GM19043 (cell line): ENCODE data around the gene GANC.
"Not testable (repeated sequence)": the region's sequence is repeated elsewhere in the genome, so short reads cannot be mapped to it uniquely, and the experiment has no call there.

Experiments used
- ATAC-seq: cut with Tn5 transposase; IDR thresholded peaks from one replicate; pipeline ENCODE4 v1.9.1; 2021; ENCODE audit warnings: low read depth; ENCODE audit not compliant: unreplicated experiment

Gene GANC

DNA sequence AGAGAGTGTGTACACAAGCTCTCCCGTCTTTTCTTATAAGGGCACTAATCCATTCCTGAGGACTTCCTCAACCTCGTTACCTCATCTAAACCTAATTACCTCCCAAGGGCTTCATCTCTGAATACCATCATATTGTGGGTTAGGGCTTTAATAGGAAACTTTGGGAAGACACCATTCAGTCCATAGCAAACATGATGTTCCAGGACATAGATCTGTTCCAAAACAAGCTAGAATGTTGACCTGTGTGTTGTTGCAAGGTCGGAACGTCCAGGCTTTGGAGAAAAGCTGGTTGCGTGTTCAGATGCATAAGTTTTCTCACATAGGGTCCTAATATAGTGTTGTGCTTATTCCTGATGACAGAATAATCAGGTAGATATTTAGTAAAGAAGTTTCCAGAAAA, 9.9 kb downstream of the GANC start:
- ATAC-seq: no peak

DNA sequence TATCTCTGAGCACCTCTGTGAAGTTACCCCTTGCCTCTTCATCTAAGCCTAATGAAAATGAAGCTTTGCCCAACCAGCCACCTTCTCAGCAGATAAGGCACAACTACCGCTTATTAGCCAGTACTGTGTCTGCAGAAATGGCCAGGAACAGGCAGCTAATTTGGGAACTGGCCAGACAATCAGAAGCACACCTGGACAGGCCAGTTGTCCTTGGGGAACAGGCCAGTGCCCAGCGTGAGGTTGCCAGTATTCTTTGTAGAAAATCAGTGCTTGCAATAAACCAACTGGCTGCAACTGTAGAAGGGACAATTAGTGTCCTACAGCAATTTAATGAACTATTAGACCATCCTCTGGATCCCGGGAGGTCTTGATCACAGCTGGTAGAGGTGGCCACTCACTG, 10.7 kb downstream of the GANC start:
- no peak for ATAC-seq

DNA sequence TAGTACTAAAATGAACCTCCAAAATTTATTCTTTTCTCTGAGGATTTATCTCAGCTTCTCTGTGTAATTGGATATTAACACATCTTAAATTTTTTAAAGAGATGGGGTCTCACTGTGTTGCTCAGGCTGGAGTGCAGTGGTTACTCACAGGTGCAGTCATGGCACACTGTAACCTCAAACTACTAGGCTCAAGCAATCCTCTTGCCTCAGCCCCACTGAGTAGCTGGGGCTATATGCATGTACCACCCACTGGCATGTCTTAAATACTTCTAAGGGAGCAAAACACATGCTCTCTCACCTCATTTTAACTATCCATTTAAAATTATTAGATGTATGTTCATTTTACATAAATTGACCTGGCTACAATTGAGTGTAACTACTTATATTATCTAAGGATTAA, 11.6 kb downstream of the GANC start:
- no peak for ATAC-seq

DNA sequence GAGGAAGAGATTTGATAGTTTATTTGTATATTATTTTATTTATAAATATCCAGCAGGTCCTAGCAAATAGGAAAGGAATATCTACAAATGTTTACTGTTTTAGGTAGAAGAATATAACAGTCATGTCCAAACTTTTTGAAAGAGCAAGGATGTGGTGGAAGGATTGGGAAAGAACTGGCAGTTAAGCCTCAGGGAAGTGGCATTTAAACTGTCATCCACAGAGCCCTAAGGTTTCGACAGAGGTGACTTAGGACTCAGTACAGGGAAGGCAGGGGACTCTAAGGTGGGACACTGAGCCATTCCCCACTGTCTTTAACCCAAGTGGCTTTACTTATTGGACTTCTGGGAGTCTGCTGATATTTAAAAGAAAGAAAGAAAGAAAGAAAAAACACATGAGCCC, 12.0 kb downstream of the GANC start:
- no peak for ATAC-seq

DNA sequence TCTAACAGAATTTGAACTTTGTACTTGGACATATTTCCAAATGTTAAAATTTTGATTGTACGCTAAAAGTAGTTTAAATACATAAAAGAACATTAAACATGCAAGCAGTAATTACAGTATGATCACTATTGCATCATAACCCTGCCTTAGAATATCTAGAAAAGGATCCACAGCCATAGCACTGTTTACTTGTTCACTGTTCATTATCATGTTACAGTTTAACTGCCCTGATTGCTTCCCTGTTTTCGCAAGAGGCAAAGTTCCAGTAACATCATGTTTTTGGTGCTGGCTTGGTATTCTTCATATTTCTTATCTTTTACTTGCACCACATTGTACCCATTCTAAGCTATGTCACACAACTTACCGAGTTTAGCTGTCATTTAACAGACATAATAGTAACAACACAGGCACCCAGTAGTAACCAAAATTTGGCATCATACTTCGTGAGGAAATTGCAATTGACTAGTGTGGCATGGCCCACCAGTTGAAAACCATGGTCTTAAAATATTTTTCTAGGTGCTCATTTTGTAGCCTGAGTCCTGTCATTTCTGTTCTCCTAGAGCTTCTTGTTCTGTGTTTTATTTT, 13.5 kb downstream of the GANC start:
- ATAC-seq: no peak

DNA sequence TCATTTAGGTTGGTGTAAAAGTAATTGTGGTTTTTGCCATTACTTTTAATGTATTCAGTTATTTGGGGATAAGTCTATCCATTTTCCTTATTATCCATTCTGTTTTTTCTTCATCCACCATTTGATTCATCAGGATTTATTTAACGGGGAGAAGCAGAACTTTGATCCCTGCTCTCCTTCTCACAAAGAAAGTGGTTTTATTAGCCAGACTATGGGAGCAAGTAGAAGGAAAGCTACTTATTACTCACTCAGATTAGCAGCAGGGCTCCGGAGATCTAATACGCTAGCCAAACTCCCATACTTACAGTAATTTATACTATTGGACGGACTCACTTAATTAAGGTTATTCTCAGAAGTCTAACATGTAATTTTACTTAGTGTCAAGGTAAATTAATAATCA, 14.9 kb downstream of the GANC start:
- no peak for ATAC-seq

DNA sequence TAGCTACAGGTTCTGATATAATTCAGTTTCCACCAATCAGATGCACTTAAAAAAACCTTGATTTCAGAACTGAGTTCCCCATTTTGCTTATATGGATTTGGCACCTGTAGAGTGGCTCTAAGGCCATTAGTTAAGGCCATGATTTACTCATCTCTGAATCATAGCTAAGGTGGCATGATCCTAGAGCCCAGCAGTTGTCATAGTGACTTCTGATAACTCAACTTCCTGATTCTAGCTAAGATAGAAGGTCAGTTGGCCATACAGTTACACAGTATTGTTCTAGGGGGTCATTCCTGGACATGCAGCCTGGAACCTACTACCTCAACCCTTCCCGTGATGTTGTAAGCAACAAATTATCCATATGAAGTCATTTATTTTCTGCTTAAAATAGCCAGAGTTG, 16.2 kb downstream of the GANC start:
- no peak for ATAC-seq

DNA sequence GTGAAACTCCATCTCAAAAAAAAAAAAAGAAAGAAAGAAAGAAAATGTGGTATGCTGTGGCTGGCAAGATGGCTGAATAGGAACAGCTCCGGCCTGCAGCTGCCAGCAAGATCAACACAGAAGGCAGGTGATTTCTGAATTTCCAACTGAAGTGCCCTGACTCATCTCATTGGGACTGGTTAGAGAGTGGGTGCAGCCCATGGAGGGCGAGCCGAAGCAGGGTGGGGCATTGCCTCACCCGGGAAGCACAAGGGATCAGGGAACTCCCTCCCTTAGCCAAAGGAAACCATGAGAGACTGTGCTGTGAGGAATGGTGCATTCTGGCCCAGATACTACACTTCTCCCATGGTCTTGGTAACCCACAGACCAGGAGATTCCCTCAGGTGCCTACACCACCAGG, 28.0 kb downstream of the GANC start:
- ATAC-seq: not testable (repeated sequence)

DNA sequence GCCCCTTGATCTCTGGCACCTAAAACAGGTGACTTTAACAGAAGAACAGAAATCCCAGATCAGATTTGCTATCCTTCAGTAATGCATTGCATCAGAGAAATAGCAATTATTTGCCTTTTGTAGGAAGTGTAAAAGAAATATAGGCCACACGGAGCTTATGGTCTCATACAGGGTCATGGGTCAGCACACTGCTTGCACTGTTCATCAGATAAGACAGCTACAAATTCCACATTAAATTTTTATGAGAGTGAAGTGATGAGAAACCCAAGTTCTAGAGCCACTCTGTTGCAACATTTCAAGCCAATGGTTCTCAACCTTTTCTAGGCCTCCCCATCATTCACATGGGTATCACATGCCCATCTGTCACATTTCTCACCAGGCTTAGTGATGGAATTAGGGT, 33.7 kb downstream of the GANC start:
- no peak for ATAC-seq

DNA sequence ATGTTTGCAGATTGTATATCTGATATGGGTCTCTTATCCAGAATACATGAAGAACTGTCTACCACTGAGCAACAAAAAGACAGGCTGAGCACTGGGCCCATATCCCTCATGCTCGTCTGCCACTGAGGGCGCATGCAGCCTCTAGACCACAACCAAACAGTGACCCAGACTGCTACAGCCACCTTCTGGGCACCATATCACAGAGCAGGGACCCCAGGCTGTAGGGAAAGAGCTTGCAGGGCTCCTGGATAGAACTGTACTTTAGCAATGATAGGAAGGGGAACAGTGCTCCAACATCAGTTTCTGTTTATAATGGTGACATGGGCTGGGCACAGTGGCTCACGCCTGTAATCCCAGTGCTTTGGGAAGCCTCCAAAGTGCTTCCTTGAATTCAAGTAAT, 40.5 kb downstream of the GANC start:
- ATAC-seq: no peak

DNA sequence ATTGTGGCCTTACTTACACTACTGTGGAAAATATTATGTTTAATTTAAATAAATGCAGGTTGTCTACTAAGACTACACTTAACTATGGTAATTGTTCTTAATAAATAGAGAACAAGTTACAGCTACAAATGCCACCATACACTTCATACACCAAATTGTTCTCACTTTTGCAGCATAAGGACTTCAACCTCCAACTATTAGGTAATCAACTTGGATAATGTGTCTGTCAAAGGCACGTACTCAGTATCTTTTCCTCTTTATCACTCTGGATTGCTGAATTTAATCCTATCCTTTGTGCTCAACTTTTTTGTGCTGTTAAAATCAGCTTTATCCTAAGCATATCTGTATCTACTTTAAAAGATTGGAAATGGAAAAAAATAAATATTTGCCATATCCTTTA, 41.8 kb downstream of the GANC start:
- no peak for ATAC-seq

DNA sequence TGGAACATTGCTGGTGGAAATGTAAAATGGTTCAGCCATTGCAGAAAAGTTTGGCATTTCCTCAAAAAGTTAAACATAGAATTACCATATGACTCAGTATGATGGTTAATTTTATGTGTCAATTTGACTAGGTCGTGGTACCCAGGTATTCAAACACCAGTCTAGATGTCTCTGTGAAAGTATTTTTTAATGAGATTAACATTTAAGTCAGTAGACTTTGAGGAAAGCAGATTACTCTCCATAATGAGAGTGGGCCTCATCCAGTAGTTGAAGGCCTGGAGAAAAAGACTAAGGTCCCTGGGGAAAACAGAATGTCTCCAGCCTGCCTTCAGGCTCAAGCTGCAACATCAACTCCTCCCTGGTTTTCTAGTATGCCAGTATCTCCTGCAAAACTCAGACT, 42.5 kb downstream of the GANC start:
- ATAC-seq: no peak

DNA sequence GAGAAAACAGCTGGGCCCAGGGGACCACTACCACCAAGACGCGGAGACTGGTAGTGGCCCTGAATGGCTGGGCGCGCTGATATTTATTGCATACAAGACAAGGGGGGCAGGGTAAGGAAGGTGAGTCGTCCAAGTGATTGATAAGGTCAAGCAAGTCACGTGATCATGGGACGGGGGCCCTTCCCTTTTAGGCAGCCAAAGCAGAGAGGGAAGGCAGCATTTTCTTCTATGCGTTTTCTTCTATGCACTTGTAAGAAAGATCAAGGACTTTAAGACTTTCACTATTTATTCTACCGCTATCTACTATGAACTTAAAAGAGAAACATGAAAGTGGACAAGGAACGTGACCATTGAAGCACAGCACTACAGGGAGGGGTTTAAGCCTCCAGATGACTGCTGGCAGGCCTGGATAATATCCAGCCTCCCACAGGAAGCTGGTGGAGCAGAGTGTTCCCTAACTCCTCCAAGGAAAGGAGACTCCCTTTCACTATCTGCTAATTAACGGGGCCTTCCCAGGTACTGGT, 43.3 kb downstream of the GANC start:
- not testable (repeated sequence) for ATAC-seq

DNA sequence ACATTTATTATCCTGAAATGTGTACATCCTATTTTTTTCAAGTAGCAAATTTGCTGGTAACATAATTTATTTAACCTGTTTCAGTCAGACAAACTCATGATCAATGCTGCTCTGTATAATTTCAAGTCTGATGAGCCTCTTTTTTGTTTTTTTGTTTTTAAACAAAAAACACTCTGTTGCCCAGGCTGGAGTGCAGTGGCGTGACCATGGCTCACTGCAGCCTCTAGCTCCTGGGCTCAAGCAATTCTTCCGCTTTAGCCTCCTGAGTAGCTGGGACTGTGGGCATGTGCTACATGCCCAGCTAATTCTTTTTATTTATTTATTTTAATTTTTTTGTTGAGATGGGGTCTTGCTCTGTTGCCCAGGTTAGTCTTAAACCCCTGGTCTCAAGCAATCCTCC, 46.2 kb downstream of the GANC start:
- no peak for ATAC-seq

DNA sequence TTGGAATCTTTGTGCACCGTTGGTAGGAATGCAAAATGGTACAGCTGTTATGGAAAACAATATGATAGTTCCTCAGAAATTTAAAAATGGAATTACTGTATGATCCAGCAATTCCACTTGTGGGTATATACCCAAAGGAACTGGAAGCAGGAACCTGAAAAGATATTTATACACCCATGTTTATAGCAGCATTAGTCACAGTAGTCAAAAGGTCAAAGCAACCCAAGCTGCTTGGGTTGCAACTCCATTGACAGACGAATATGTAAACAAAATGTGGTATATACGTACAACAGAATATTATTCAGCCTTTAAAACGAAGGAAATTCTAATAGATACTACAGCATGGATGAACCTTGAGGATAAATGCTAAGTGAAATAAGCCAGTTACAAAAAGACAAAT, 51.3 kb downstream of the GANC start:
- no peak for ATAC-seq

DNA sequence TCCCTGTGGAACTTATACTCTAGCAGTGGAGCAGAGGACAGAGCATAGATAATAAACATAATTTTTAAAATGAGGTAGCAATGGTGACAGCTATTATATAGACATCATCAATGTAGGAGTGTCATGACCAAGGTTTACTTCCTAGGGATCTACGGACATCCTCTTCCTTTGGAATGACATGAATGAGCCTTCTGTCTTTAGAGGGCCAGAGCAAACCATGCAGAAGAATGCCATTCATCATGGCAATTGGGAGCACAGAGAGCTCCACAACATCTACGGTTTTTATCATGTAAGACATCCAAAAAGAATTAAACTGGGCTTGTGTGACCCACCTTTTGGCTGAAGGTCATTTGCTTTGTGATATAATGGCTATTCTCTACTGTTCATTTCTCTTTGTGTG, 56.2 kb downstream of the GANC start:
- ATAC-seq: no peak

DNA sequence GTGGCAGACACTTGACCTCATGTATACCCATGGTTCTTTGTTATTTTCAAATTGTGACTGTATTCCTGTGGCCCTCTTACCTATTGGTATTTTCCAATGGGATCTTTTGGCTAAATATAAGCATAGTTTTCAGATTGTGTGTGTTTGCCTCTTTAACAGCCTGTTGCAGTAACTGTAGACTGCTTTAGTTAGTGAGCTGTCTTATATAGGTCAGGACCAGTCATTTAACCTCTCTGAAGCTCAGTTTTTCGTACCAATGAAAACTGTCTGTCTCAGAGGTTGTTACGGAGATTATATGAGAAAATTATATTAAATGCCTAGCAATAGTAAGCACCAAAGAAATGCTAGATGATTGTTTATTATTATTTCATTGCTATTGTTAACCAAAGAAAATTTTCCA, 57.0 kb downstream of the GANC start:
- no peak for ATAC-seq

DNA sequence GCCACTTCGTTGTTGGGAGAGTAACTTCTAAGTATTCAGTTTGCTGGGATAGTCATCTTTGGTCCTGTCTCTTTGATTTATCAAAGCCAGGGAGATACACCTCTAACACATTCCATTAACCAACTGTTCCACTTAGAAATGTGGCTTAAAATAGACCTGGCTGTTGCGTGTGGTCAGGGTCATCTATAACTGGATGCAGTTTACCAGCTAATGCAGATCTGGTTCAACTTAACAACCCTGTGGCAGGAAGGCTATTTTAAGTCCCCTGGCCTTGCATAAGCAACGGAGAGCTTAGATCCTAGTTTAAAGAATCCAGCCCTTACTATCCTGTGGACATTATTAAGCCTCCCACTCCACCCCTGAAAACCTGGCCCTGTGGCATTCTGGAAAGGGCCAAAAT, 58.2 kb downstream of the GANC start:
- no peak for ATAC-seq

DNA sequence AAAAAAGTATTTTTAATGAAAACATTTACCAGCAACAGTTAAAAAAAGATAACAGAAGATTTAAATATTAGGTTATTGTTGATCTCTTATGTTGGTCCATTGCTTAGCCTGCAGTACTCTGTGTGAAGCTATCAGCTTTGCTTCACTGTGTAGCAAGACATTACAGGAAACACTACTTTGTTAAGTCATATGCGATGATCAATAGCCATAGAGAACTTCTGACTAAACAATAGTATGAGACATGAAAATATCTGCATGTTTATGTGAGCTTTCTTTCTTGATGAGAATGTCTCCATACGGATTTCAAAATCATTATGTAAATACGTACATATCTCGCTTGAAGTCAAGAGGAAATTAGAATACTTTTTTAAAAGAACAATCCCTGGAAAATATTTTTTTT, 59.3 kb downstream of the GANC start:
- ATAC-seq: no peak

DNA sequence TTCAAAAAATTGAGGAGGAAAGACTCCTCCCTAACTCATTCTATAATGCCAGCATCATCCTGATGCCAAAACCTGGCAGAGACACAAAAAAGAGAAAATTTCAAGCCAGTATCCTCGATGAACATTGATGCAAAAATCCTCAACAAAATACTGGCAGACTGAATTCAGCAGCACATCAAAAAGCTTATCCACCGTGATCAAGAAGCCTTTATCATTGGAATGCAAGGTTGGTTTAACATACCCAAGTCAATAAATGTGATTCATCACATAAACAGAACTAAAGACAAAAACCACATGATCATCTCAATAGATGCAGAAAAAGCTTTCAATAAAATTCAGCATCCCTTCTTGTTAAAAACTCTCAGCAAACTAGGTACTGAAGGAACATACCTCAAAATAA, 62.1 kb downstream of the GANC start:
- no peak for ATAC-seq

DNA sequence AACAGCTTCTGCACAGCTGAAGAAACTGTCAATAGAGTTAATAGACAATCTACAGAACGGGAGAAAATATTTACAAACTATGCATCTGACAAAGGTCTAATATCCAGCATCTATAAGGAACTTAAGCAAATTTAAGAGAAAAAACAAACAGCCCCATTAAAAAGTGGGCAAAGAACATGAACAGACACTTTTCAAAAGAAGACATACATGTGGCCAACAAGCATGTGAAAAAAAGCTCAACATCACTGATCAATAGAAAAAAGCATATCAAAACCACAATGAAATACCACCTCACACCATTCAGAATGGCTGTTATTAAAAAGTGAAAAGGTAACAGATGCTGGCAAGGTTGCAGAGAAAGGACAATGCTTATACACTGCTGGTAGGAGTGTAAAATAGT, 63.6 kb downstream of the GANC start:
- ATAC-seq: not testable (repeated sequence)

DNA sequence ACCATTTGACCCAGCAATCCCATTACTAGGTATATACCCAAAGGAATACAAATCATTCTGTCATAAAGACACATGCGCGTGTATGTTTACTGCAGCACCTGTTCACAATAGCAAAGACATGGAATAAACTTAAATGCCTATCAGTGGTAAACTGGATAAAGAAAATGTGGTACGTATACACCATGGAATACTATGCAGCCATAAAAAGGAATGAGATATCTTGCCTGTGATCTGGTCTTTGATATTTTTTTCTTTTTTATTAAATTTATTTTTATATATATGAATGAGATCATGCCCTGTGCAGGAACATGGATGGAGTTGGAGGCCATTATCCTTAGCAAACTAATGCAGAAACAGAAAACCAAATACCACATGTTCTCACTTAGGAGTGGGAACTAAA, 64.1 kb downstream of the GANC start:
- not testable (repeated sequence) for ATAC-seq

DNA sequence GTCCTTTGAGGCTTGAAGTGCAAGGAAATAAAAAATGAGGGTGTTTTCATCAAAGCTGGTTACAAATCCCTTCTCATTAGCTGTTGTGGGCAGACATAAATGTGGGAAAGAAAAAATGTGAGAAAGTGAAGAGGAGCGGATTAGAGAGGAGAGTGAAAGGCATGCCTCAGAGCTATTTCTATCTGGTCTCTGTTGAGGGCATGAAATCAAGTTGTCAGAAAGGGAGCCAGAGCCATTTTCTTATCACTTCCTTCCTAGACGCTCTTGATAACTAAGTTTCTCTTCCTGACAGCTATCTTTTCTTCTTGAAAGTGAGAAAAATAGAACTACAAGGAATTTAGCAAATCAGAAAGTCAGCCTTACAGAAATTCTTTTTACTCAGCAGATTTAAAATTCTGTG, 65.5 kb downstream of the GANC start:
- no peak for ATAC-seq
